ENCODE data around the gene NEDD9.
A peak's percentile ranks its signal among the peaks of the same experiment; 100 is the strongest.

The NEDD9 gene

GRCh38 chr6:11177271-11177670 is 55.2 kb downstream of the NEDD9 start:
- DNase-seq (ENCODE audit: low spot score): no peak

- DNase-seq (ENCODE audit: low spot score): no peak
These were observed 58.2 kb downstream of the NEDD9 start for GRCh38 chr6:11174242-11174611.

GRCh38 chr6:11172501-11173327 is 59.8 kb downstream of the NEDD9 start:
- peak; percentile 67 for DNase-seq (ENCODE audit: low spot score)

GRCh38 chr6:11171952-11172351 is 60.5 kb downstream of the NEDD9 start:
- no peak for DNase-seq (ENCODE audit: low spot score)

GRCh38 chr6:11168091-11168635 is 64.3 kb downstream of the NEDD9 start:
- no peak for DNase-seq (ENCODE audit: low spot score)

GRCh38 chr6:11166948-11167347 is 65.5 kb downstream of the NEDD9 start:
- DNase-seq (ENCODE audit: low spot score): no peak

- DNase-seq (ENCODE audit: low spot score): no peak
These were observed 67.5 kb downstream of the NEDD9 start for GRCh38 chr6:11164717-11165646.

GRCh38 chr6:11163932-11164331 is 68.5 kb downstream of the NEDD9 start:
- no peak for DNase-seq (ENCODE audit: low spot score)

- no peak for DNase-seq (ENCODE audit: low spot score)
These were observed 70.2 kb downstream of the NEDD9 start for GRCh38 chr6:11162262-11162661.

GRCh38 chr6:11161031-11161956 is 71.2 kb downstream of the NEDD9 start:
- no peak for DNase-seq (ENCODE audit: low spot score)

- no peak for DNase-seq (ENCODE audit: low spot score)
These were observed 72.3 kb downstream of the NEDD9 start for GRCh38 chr6:11160199-11160598.

- DNase-seq (ENCODE audit: low spot score): no peak
These were observed 76.9 kb downstream of the NEDD9 start for GRCh38 chr6:11155589-11155988.

- no peak for DNase-seq (ENCODE audit: low spot score)
These were observed 79.0 kb downstream of the NEDD9 start for GRCh38 chr6:11153447-11153846.

GRCh38 chr6:11152581-11152980 is 79.9 kb downstream of the NEDD9 start:
- DNase-seq (ENCODE audit: low spot score): no peak

- no peak for DNase-seq (ENCODE audit: low spot score)
These were observed 81.0 kb downstream of the NEDD9 start for GRCh38 chr6:11151488-11151887.

GRCh38 chr6:11149551-11149950 is 82.9 kb downstream of the NEDD9 start:
- no peak for DNase-seq (ENCODE audit: low spot score)

- DNase-seq (ENCODE audit: low spot score): no peak
These were observed 86.2 kb downstream of the NEDD9 start for GRCh38 chr6:11146117-11146826.

- DNase-seq (ENCODE audit: low spot score): peak; percentile 82
These were observed 88.0 kb downstream of the NEDD9 start for GRCh38 chr6:11144393-11144851.

GRCh38 chr6:11143394-11144371 is 88.8 kb downstream of the NEDD9 start:
- no peak for DNase-seq (ENCODE audit: low spot score)

Data from iPS-NIHi11 (cell line).